GM12878 (cell line): Measurements from ENCODE around the gene CLCA2. TPM values are rescaled to one million over a fixed set of nuclear protein-coding genes. Genes with fewer than 3 reads are reported as not detected.

Experiments used
- ATAC-seq: fragments of 200-7000 bp; cut with Tn5 transposase; 3 replicates; pipeline ENCODE4 v1.9.1; 2020; ENCODE audit warnings: mild to moderate bottlenecking, moderate library complexity
- BruUV-seq: library from RNA; stranded (reverse); fragments of 400-500 nt; replicated peaks from 2 replicates; lab custom pipeline; 2021; lab: Mats Ljungman, UMichigan
- CTCF ChIA-PET: fragments of 300-600 bp; sonication (Branson Sonifier 250); formaldehyde crosslinking; extraction: SDS; loops from one replicate; lab custom pipeline; 2021; ENCODE audit warnings: inconsistent platforms; lab: Yijun Ruan, JAX
- POLR2A ChIA-PET: fragments of 350-600 bp; formaldehyde crosslinking; extraction: SDS; loops from one replicate; lab custom pipeline; 2021; ENCODE audit warnings: inconsistent platforms; lab: Charles Lee
- RAD21 ChIA-PET: fragments of 300-600 bp; sonication (Branson Sonifier 250); formaldehyde crosslinking; loops from one replicate; lab custom pipeline; 2023; ENCODE audit warnings: antibody characterized with exemption; ENCODE audit not compliant: unreplicated experiment; lab: Charles Lee
- SMC1A ChIA-PET: fragments of 300-600 bp; sonication (Branson Sonifier 250); formaldehyde crosslinking; loops from one replicate; lab custom pipeline; 2023; ENCODE audit not compliant: unreplicated experiment, uncharacterized antibody; lab: Charles Lee
- DNase-seq: peaks from one replicate; pipeline ENCODE4 v3.0.0-alpha.2; 2011; ENCODE audit warnings: low read depth, low spot score
- FAIRE-seq: peaks from 3 replicates; lab custom pipeline; 2011; peaks lifted over from hg19 to GRCh38; lab: Jason Lieb, UNC
- H2AFZ ChIP-seq: 2 replicates; pipeline ENCODE4 v1.6.0; 2011; ENCODE audit warnings: low read depth, low read length, control low read depth; ENCODE audit not compliant: control insufficient read depth
- H3K27ac ChIP-seq: 2 replicates; pipeline ENCODE4 v1.5.1; 2011; ENCODE audit warnings: control low read depth; ENCODE audit not compliant: control insufficient read depth, insufficient read depth
- H3K27me3 ChIP-seq, 2 experiments: replicated peaks in 1 of 2; 2 replicates each; pipeline versions ENCODE4 v1.6.0 to v1.6.1; 2011; ENCODE audit warnings: low read length in 1 of 2; ENCODE audit not compliant: control insufficient read depth in 2 of 2, insufficient read depth in 2 of 2
- H3K36me3 ChIP-seq, 2 experiments: 2 replicates each; pipeline ENCODE4 v1.5.1; 2011; ENCODE audit warnings: low read length in 1 of 2; ENCODE audit not compliant: control insufficient read depth in 2 of 2, insufficient read depth in 2 of 2
- H3K4me1 ChIP-seq: 2 replicates; pipeline ENCODE4 v1.6.1; 2011; ENCODE audit warnings: mild to moderate bottlenecking, low read length, moderate library complexity, mixed read lengths; ENCODE audit not compliant: control insufficient read depth, insufficient read depth
- H3K4me2 ChIP-seq: 2 replicates; pipeline ENCODE4 v1.6.0; 2011; ENCODE audit warnings: control low read depth; ENCODE audit not compliant: control insufficient read depth, insufficient read depth
- H3K4me3 ChIP-seq: fragments of 200-600 bp; sonication (generic); 2 replicates; pipeline ENCODE4 v1.5.1; 2016
- H3K79me2 ChIP-seq: 2 replicates; pipeline ENCODE4 v1.6.0; 2011; ENCODE audit warnings: low read length; ENCODE audit not compliant: control insufficient read depth, insufficient read depth
- H3K9ac ChIP-seq: 2 replicates; pipeline ENCODE4 v1.8.0; 2011; ENCODE audit warnings: low read length, control low read depth, mixed read lengths; ENCODE audit not compliant: control insufficient read depth, insufficient read depth
- H3K9me3 ChIP-seq: replicated peaks from 3 replicates; pipeline ENCODE4 v1.5.1; 2011; ENCODE audit warnings: mild to moderate bottlenecking, low read length; ENCODE audit not compliant: control insufficient read depth, insufficient read depth
- H4K20me1 ChIP-seq: 2 replicates; pipeline ENCODE4 v1.6.0; 2011; ENCODE audit not compliant: control insufficient read depth, insufficient read depth
- CEBPB ChIP-seq, 2 experiments: fragments of 150-350 bp in 1 of 2; IDR thresholded peaks; 2 replicates each; pipeline ENCODE4 v1.6.1; 2012 to 2014; ENCODE audit warnings: low read depth in 2 of 2, low read length in 2 of 2, borderline replicate concordance in 1 of 2, inconsistent platforms in 1 of 2
- CREM ChIP-seq: IDR thresholded peaks from 2 replicates; pipeline ENCODE4 v1.6.1; 2014; ENCODE audit warnings: antibody characterized with exemption, low read depth
- DPF2 ChIP-seq: fragments of 450-650 bp; IDR thresholded peaks from 2 replicates; pipeline ENCODE4 v1.6.1; 2017; ENCODE audit warnings: mild to moderate bottlenecking
- NR2C1 ChIP-seq: fragments of 450-650 bp; IDR thresholded peaks from 2 replicates; pipeline ENCODE4 v1.6.1; 2017; ENCODE audit warnings: antibody characterized with exemption, mild to moderate bottlenecking, moderate library complexity
- SPI1 ChIP-seq: IDR thresholded peaks from 2 replicates; pipeline ENCODE4 v1.6.1; 2011; ENCODE audit warnings: low read depth, mild to moderate bottlenecking, low read length, moderate library complexity, borderline replicate concordance; ENCODE audit not compliant: insufficient read depth
- in situ Hi-C: fragments of 300-500 bp; cut with MboI; formaldehyde crosslinking; loops from 9 replicates; pipeline ENCODE4 v1.14.3; 2018; ENCODE audit warnings: mixed read lengths
- intact Hi-C: fragments of 100-400 bp; cut with micrococcal nuclease; formaldehyde crosslinking; loops from one replicate; pipeline ENCODE4 v1.14.2; 2022; ENCODE audit not compliant: unreplicated experiment
- polyA plus RNA-seq, 11 experiments: library from polyadenylated mRNA; depleted of rRNA in 4 of 11; unstranded in 6 of 11; stranded (reverse) in 5 of 11; fragments of >200 nt; fragmentation: Nextera tagmentation in 4 of 11; fragmentation: Illumina TruSeq in 1 of 11; extraction: Ambion mirVana in 4 of 11; extraction: Trizol in 1 of 11; gene quantifications; 1 replicate in 1 of 11; 2 replicates in 10 of 11; pipeline versions ENCODE4 v1.2.1 to v1.2.3, GENCODE V29; 2011 to 2016; ENCODE audit warnings: inconsistent platforms in 2 of 11, missing spikeins in 2 of 11, low read depth in 1 of 11
- total RNA-seq, 4 experiments: library from RNA; depleted of rRNA in 3 of 4; stranded (reverse); fragments of >200 nt in 3 of 4; fragmentation: Illumina TruSeq in 1 of 4; extraction: Trizol in 1 of 4; gene quantifications; 2 replicates each; pipeline versions ENCODE4 v1.2.1 to v1.2.3, GENCODE V29; 2013 to 2021
- TF ChIP-seq, protein P1 (sequence below): IDR thresholded peaks from 2 replicates; pipeline ENCODE4 v1.6.1; 2012; ENCODE audit warnings: low read length, inconsistent platforms

Gene CLCA2
- total and polyA plus RNA-seq, 10 of the 15 experiments (the other 5 are each of a cell fraction or from before 2014, with no cell fraction given) = 0.01 to 0.20 (median 0.08) TPM; not detected in 6

DNA sequence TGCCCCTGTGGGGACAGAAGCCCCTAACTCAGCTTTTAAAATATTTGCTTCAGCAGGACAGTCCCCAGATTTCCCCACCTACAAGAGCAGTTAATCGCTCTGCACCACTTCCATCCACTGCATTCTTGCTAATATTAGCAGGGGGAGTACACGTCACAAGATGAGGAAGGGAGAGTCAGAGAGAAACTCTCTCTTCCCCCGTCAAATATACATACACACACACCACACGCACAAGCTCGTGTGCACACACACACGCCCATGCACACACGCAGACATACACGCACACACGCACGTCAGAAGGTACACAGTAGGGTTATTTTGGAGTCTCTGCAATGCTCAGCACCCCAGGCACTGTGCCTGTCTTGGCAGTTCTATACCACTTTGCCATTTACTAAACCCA lies 46.9 kb downstream of the CLCA2 start (continued):
- TF ChIP-seq, protein P1, sequence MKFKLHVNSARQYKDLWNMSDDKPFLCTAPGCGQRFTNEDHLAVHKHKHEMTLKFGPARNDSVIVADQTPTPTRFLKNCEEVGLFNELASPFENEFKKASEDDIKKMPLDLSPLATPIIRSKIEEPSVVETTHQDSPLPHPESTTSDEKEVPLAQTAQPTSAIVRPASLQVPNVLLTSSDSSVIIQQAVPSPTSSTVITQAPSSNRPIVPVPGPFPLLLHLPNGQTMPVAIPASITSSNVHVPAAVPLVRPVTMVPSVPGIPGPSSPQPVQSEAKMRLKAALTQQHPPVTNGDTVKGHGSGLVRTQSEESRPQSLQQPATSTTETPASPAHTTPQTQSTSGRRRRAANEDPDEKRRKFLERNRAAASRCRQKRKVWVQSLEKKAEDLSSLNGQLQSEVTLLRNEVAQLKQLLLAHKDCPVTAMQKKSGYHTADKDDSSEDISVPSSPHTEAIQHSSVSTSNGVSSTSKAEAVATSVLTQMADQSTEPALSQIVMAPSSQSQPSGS = peak; percentile 35; the same call in 1 of the 2 replicates
- TF ChIP-seq DPF2 = 0 out of 2 replicates have a peak, but pooled peaks have one; percentile 26
- peak; percentile 79 for TF ChIP-seq CREM
- TF ChIP-seq SPI1 = peak; percentile 42; the same call in 1 of the 2 replicates

DNA sequence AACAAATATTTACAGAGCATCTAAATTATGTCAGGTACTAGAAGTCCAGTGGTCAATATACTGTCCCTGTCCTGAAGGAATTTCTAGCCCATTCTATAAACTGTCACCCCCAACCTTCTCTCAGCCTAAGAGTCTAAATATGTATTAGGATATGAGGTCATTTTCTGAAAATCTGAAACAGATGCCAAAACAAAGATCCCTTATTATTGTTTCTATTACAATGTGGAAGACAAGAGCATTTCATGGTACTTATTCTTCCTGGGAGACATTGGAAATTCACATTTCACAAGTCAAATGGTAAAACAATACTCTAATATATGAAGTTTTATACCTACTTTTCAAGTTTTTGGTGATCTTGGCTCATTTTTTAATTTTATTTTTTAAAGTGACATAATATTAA lies 47.3 kb downstream of the CLCA2 start:
- H3K4me1 ChIP-seq = peaks cover 3% of the 10 kb centered on the region; the same call in 1 of the 2 replicates
- no peak overlapping the region for H2AFZ ChIP-seq
- DNase-seq = no peak
- H3K27ac ChIP-seq = no peak overlapping the region
- H3K9me3 ChIP-seq = no peaks in the 10 kb centered on the region
- in situ Hi-C loops = no loop called here
- H3K36me3 ChIP-seq = no peaks in the 10 kb centered on the region
- RAD21 ChIA-PET = no interaction called here
- FAIRE-seq = no peak
- no peak overlapping the region for H3K4me2 ChIP-seq
- no peaks in the 10 kb centered on the region for H3K79me2 ChIP-seq
- no peak overlapping the region for H3K4me3 ChIP-seq
- TF ChIP-seq NR2C1 (no peak), CEBPB (IDR thresholded peaks at IDR 0.05; ENCODE audit: borderline replicate concordance in 1 of 2, low read depth in 2 of 2, low read length in 2 of 2) (no peak)
- TF ChIP-seq, all 136 proteins: peak for 0
- BruUV-seq = no TSS peak
- no peak overlapping the region for H3K9ac ChIP-seq
- SMC1A ChIA-PET = interaction anchor here (1.2 kb wide), 1 partner anchor 92 kb away, joined by 3 read pairs; no protein-coding TSS in a partner anchor
- intact Hi-C loops = loop anchor here (5.0 to 10.0 kb wide), 2 partner anchors 216 to 614 kb away; no protein-coding TSS in a partner anchor
- no peaks in the 10 kb centered on the region; a peak in 2 of 4 replicates for H3K27me3 ChIP-seq
- POLR2A ChIA-PET = no interaction called here
- CTCF ChIA-PET = interaction anchor here (4.6 kb wide), 1 partner anchor 33 kb away, joined by 28 read pairs; no protein-coding TSS in a partner anchor
- H4K20me1 ChIP-seq = no peaks in the 10 kb centered on the region
- no peak for ATAC-seq
